Transverse colon (tissue), 4 donors: ENCODE data around the gene MLANA. TPM values are rescaled to one million over a fixed set of nuclear protein-coding genes. Genes with fewer than 3 reads are reported as not detected.

ENCODE experiments used
- DNase-seq: peaks from one replicate; pipeline ENCODE4 v3.0.0-alpha.2; 2019
- H3K27ac ChIP-seq, 4 donors: fragments of 200-600 bp; sonication (generic); 2 replicates each; pipeline ENCODE4 v1.5.1; 2016 to 2018; ENCODE audit warnings: inconsistent platforms in 4 of 4
- H3K27me3 ChIP-seq: fragments of 200-600 bp; sonication (generic); 2 replicates; pipeline ENCODE4 v1.5.1; 2017; ENCODE audit warnings: inconsistent platforms
- H3K36me3 ChIP-seq, 4 donors: fragments of 200-600 bp; sonication (generic); 2 replicates each; pipeline ENCODE4 v1.5.1; 2017 to 2019; ENCODE audit warnings: inconsistent platforms in 4 of 4
- H3K4me1 ChIP-seq, 4 donors: fragments of 200-600 bp; sonication (generic); 2 replicates each; pipeline ENCODE4 v1.5.1; 2017 to 2020; ENCODE audit warnings: inconsistent platforms in 4 of 4
- H3K4me3 ChIP-seq, 4 donors: fragments of 200-600 bp; sonication (generic); 1 replicate in 1 of 4; 2 replicates in 3 of 4; pipeline versions ENCODE4 v1.5.1 to v1.6.1; 2017 to 2019; ENCODE audit warnings: inconsistent platforms in 4 of 4
- H3K9me3 ChIP-seq, 2 donors: fragments of 200-600 bp; sonication (generic); 2 replicates each; pipeline ENCODE4 v1.5.1; 2017 to 2019; ENCODE audit warnings: inconsistent platforms in 2 of 2
- CTCF ChIP-seq, 5 experiments: fragments of 200-600 bp in 3 of 5; fragments of 450-650 bp in 2 of 5; sonication (generic) in 3 of 5; IDR thresholded peaks; 1 replicate in 2 of 5; 2 replicates in 3 of 5; pipeline ENCODE4 v1.5.1; 2016 to 2017; ENCODE audit warnings: antibody characterized with exemption in 5 of 5, inconsistent platforms in 3 of 5, mild to moderate bottlenecking in 2 of 5, moderate library complexity in 1 of 5
- EP300 ChIP-seq: sonication (generic); formaldehyde crosslinking; IDR thresholded peaks from one replicate; pipeline ENCODE4 v1.6.1; 2017; ENCODE audit warnings: antibody characterized with exemption, low read depth
- POLR2A ChIP-seq: fragments of 450-650 bp; IDR thresholded peaks from one replicate; pipeline ENCODE4 v1.6.1; 2016; ENCODE audit warnings: antibody characterized with exemption, mild to moderate bottlenecking, moderate library complexity
- POLR2AphosphoS5 ChIP-seq, 3 donors: sonication (generic); formaldehyde crosslinking; IDR thresholded peaks; one replicate each; pipeline ENCODE4 v1.6.1; 2016; ENCODE audit warnings: antibody characterized with exemption in 3 of 3
- WGBS, 2 donors: methylation state at CpG; one replicate each; pipeline ENCODE4 v1.1.5; 2018; ENCODE audit warnings: low coverage in 1 of 2; 5-methylcytosine and 5-hydroxymethylcytosine counted together
- in situ Hi-C, 4 donors: fragments of 200-750 bp; cut with MboI; loops; one replicate each; pipeline versions ENCODE4 v1.15.0 to v1.15.1; 2017; ENCODE audit warnings: low sequenced_read_pairs in 3 of 4, low pct_ligation_motif_present in 1 of 4, low pct_unique_long_range_greater_than_20kb in 1 of 4
- intact Hi-C: fragments of 100-400 bp; cut with DNase I; formaldehyde crosslinking; loops from one replicate; pipeline ENCODE4 v1.15.1; 2023; ENCODE audit warnings: low total_unique reads
- total RNA-seq, 4 donors: library from RNA; depleted of rRNA; stranded (reverse); fragments of >200 nt; gene quantifications; one replicate each; pipeline ENCODE4 v1.1.0, GENCODE V29; 2016

The MLANA gene
- total RNA-seq, 4 donors from 2014 or later = not detected

GRCh38 chr9:5894237-5894959 lies 3.7 kb downstream of the MLANA start:
- in situ Hi-C loops = loop anchor here (10.0 to 25.0 kb wide), 3 partner anchors 143 to 418 kb away; no protein-coding TSS in a partner anchor
- TF ChIP-seq POLR2A (no peak), EP300 (no peak), POLR2AphosphoS5 (IDR thresholded peaks at IDR 0.05) (no peak), CTCF (IDR thresholded peaks at IDR 0.05) (no peak)
- WGBS, 2 donors = 91 to 92% methylated on average over 5 to 6 of the region's 6 CpGs
- DNase-seq = no peak
- Histone ChIP-seq H3K4me3 (no peak overlapping the region), H3K27me3 (no peaks in the 10 kb centered on the region), H3K4me1 (no peaks in the 10 kb centered on the region), H3K9me3 (no peaks in the 10 kb centered on the region), H3K27ac (no peak overlapping the region), H3K36me3 (peaks cover 0 to 5% (median 0%) of the 10 kb centered on the region in 4 donors)
- intact Hi-C loops = no loop called here

GRCh38 chr9:5895782-5896181 lies 5.1 kb downstream of the MLANA start:
- WGBS, 2 donors = 87% methylated on average over 6 of the region's 6 CpGs; no CpG with 5 or more reads in 1 of the 2 donors
- no peak overlapping the region for H3K4me3 ChIP-seq
- TF ChIP-seq EP300 = no peak
- TF ChIP-seq CTCF (IDR thresholded peaks at IDR 0.05) = no peak
- TF ChIP-seq POLR2A = no peak
- TF ChIP-seq POLR2AphosphoS5 (IDR thresholded peaks at IDR 0.05) = no peak
- in situ Hi-C loops = loop anchor here (10.0 to 25.0 kb wide), 3 partner anchors 142 to 417 kb away; no protein-coding TSS in a partner anchor
- intact Hi-C loops = no loop called here
- no peak overlapping the region for H3K27ac ChIP-seq
- no peaks in the 10 kb centered on the region for H3K9me3 ChIP-seq
- H3K4me1 ChIP-seq = peaks cover 0 to 3% (median 0%) of the 10 kb centered on the region in 4 donors
- no peaks in the 10 kb centered on the region for H3K27me3 ChIP-seq
- no peak for DNase-seq
- peaks cover 0 to 5% (median 0%) of the 10 kb centered on the region in 4 donors for H3K36me3 ChIP-seq

GRCh38 chr9:5896863-5897262 lies 6.2 kb downstream of the MLANA start:
- Histone ChIP-seq H3K9me3 (no peaks in the 10 kb centered on the region), H3K36me3 (peaks cover 0 to 5% (median 0%) of the 10 kb centered on the region in 4 donors), H3K4me3 (no peak overlapping the region), H3K27me3 (no peaks in the 10 kb centered on the region), H3K27ac (no peak overlapping the region), H3K4me1 (peaks cover 0 to 8% (median 0%) of the 10 kb centered on the region in 4 donors)
- 93 to 95% methylated on average over 3 to 4 of the region's 4 CpGs for WGBS, 2 donors
- DNase-seq = no peak
- TF ChIP-seq POLR2A (no peak), CTCF (IDR thresholded peaks at IDR 0.05) (no peak), POLR2AphosphoS5 (IDR thresholded peaks at IDR 0.05) (no peak), EP300 (no peak)
- intact Hi-C loops (no loop called here), in situ Hi-C loops (loop anchor here (10.0 to 25.0 kb wide), 3 partner anchors 140 to 415 kb away; no protein-coding TSS in a partner anchor)

- H3K4me1 ChIP-seq = peaks cover 0 to 8% (median 0%) of the 10 kb centered on the region in 4 donors
- no peak overlapping the region for H3K27ac ChIP-seq
- H3K27me3 ChIP-seq = no peaks in the 10 kb centered on the region
- in situ Hi-C loops (loop anchor here (10.0 to 25.0 kb wide), 3 partner anchors 139 to 414 kb away; no protein-coding TSS in a partner anchor), intact Hi-C loops (no loop called here)
- H3K36me3 ChIP-seq = peaks cover 0 to 5% (median 0%) of the 10 kb centered on the region in 4 donors
- no peak for DNase-seq
- H3K4me3 ChIP-seq = no peak overlapping the region
- no peaks in the 10 kb centered on the region for H3K9me3 ChIP-seq
- WGBS, 2 donors = 91 to 100% methylated on average over 1 to 5 of the region's 5 CpGs
- TF ChIP-seq EP300 (no peak), POLR2AphosphoS5 (IDR thresholded peaks at IDR 0.05) (no peak), CTCF (IDR thresholded peaks at IDR 0.05) (no peak), POLR2A (no peak)
Measured at GRCh38 chr9:5897851-5898250, 7.2 kb downstream of the MLANA start.
